ENCODE measurements around the gene OR6J1. TPM values are rescaled to one million over a fixed set of nuclear protein-coding genes. Genes with fewer than 3 reads are reported as not detected.

The OR6J1 gene
- polyA plus RNA-seq (2011; rRNA removed) (not detected in 2 replicates), polyA plus RNA-seq (2017; fragmentation: RNase III; extraction: RNeasy Plus Mini Kit Qiagen cat#74134 plus additional on column Dnase treatment) (not detected in 3 replicates), polyA minus RNA-seq (2011; rRNA and poly(A)+ RNA removed) (0.08 TPM in 1 of 2 replicates, not detected in the other)
- not detected in 2 replicates for polyA plus RNA-seq (2012; cell fraction: cytosol; rRNA removed)
- 0.01 TPM in 1 of 2 replicates, not detected in the other for polyA plus RNA-seq (2012; cell fraction: nucleus; rRNA removed)

DNA sequence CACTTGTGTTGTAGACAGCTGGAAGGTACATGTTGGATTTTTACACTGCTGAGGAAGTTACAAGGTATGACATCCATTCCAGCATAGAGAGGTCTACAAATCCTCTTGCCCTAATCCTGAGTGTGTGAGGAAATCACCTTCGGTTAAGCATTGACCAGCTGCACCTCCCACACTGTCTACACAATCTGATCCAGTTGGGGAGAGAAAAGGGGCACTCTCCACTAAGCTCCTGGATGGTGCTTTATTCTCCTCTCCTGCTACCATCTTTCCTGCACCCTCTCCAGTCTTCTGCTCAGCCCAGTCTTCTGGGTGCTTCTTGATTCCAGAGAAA lies at the start of gene OR6J1:
Gene OR6J1, minus strand, starts transcription at position 48 of the 331 bp plus-strand sequence. CDS start 9,541 bp downstream, outside the sequence.
- ATAC-seq (peak; percentile 44 to 57; a peak in 3 of 6 replicates), FAIRE-seq (no peak), DNase-seq (ENCODE audit: low read depth in 1 of 2, low spot score in 1 of 2) (no peak)
- H3K27ac ChIP-seq = peak within 1 kb of the TSS; percentile 79 to 80; a peak in 5 of 6 replicates
- 33% methylated on average over 1 of the region's 1 CpG for WGBS (ENCODE audit: missing lambda C conversion rate)
- H3K4me3 ChIP-seq = no peak within 1 kb of the TSS
- H3K4me2 ChIP-seq = no peak within 1 kb of the TSS; the same call in 2 of the 3 replicates
- H3K9me3 ChIP-seq = no peaks in the 10 kb centered on the region
- TF ChIP-seq REST (IDR thresholded peaks at IDR 0.05) = no peak
- TF ChIP-seq RNF2 (IDR thresholded peaks at IDR 0.05; ENCODE audit: borderline replicate concordance, low read depth) = no peak
- TF ChIP-seq RARB (CRISPR knock-in tag; IDR thresholded peaks at IDR 0.05) = no peak
- no peak for TF ChIP-seq EHMT2 (IDR thresholded peaks at IDR 0.05; ENCODE audit: low read depth)
- no peak for TF ChIP-seq PHF8 (IDR thresholded peaks at IDR 0.05; ENCODE audit: borderline replicate concordance, low read depth)
- POLR2A ChIA-PET = interaction anchor here (0.7 kb wide), 2 partner anchors 74 to 1470 kb away, joined by 4 to 5 read pairs; no protein-coding TSS in a partner anchor
- H3K4me1 ChIP-seq = peaks cover 41% of the 10 kb centered on the region
- CTCF ChIA-PET = interaction anchor here (0.5 to 15.5 kb wide), 21 partner anchors 8 to 333 kb away, joined by 3 to 376 read pairs (median 4); partner anchors contain the start of genes ABHD4 and DAD1

- peaks cover 31% of the 10 kb centered on the region; the same call in 2 of the 3 replicates for H3K9me3 ChIP-seq
- ChIA-PET POLR2A (no interaction called here), CTCF (interaction anchor here (2.0 to 2.2 kb wide), 2 partner anchors 39 to 161 kb away, joined by 6 to 7 read pairs; no protein-coding TSS in a partner anchor)
- no peak overlapping the region for H3K4me3 ChIP-seq
- H3K4me1 ChIP-seq = peaks cover 7% of the 10 kb centered on the region; the same call in 1 of the 3 replicates
- no peak for DNase-seq (ENCODE audit: low read depth in 1 of 2, low spot score in 1 of 2)
- TF ChIP-seq PHF8 (IDR thresholded peaks at IDR 0.05; ENCODE audit: borderline replicate concordance, low read depth) (no peak), HOXA7 (CRISPR knock-in tag; IDR thresholded peaks at IDR 0.05) (no peak), ZC3H11A (IDR thresholded peaks at IDR 0.05) (no peak), CBX8 (IDR thresholded peaks at IDR 0.05) (no peak), BHLHE40 (IDR thresholded peaks at IDR 0.05; ENCODE audit: low read depth, low read length) (no peak), CEBPB (IDR thresholded peaks at IDR 0.05) (no peak), ELK1 (IDR thresholded peaks at IDR 0.05; ENCODE audit: low read depth, low read length) (no peak), EHF (CRISPR knock-in tag; IDR thresholded peaks at IDR 0.05) (no peak), HDAC2 (IDR thresholded peaks at IDR 0.05) (no peak), RNF2 (IDR thresholded peaks at IDR 0.05; ENCODE audit: borderline replicate concordance, low read depth) (no peak), ZFP36 (IDR thresholded peaks at IDR 0.05; ENCODE audit: borderline replicate concordance, partially characterized antibody) (no peak), FOSB (CRISPR knock-in tag; IDR thresholded peaks at IDR 0.05) (no peak), KDM5A (IDR thresholded peaks at IDR 0.05) (no peak), MYC (IDR thresholded peaks at IDR 0.05; ENCODE audit: borderline replicate concordance, low read length) (no peak)
- TF ChIP-seq, protein P1, sequence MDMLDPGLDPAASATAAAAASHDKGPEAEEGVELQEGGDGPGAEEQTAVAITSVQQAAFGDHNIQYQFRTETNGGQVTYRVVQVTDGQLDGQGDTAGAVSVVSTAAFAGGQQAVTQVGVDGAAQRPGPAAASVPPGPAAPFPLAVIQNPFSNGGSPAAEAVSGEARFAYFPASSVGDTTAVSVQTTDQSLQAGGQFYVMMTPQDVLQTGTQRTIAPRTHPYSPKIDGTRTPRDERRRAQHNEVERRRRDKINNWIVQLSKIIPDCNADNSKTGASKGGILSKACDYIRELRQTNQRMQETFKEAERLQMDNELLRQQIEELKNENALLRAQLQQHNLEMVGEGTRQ (IDR thresholded peaks at IDR 0.05) = no peak
- no peak for FAIRE-seq
- H3K4me2 ChIP-seq = no peak overlapping the region
- no peak for ATAC-seq
- H3K27ac ChIP-seq = no peak overlapping the region
Measured at GRCh38 chr14:22692194-22692593, 48.0 kb upstream of the OR6J1 start.
